Measurements from ENCODE around the gene DBT. TPM values are rescaled to one million over a fixed set of nuclear protein-coding genes. Genes with fewer than 3 reads are reported as not detected.

The DBT gene
- polyA plus RNA-seq, 1 donor from 2014 or later: 9.0 TPM

GRCh38 chr1:100151679-100152078 is 98.0 kb downstream of the DBT start:
- no peak for TF ChIP-seq RAD21 (conservative IDR thresholded peaks at IDR 0.05)
- H3K79me2 ChIP-seq (replicated peaks; ENCODE audit: insufficient read depth, low read length): no peaks in the 10 kb centered on the region
- no peak overlapping the region for H3K4me3 ChIP-seq (ENCODE audit: low read length)
- H3K36me3 ChIP-seq (ENCODE audit: insufficient read depth, low read length): no peaks in the 10 kb centered on the region
- H3K4me2 ChIP-seq (ENCODE audit: low read length): no peak overlapping the region
- no peak overlapping the region for H2AFZ ChIP-seq (ENCODE audit: low read depth, low read length)
- no peaks in the 10 kb centered on the region for H3K9me3 ChIP-seq (ENCODE audit: low read length)
- H3K9ac ChIP-seq (ENCODE audit: low read length): no peak overlapping the region
- H3F3A ChIP-seq (ENCODE audit: insufficient read depth, low read length, poor library complexity, severe bottlenecking): no peaks in the 10 kb centered on the region
- H3K9me2 ChIP-seq (ENCODE audit: insufficient read depth, low read length): no peaks in the 10 kb centered on the region
- no peaks in the 10 kb centered on the region for H4K20me1 ChIP-seq (ENCODE audit: insufficient read depth)
- no peaks in the 10 kb centered on the region for H3K27me3 ChIP-seq (ENCODE audit: insufficient read depth, low read depth, low read length)
- H3K27ac ChIP-seq (ENCODE audit: low read length): no peak overlapping the region

DNA sequence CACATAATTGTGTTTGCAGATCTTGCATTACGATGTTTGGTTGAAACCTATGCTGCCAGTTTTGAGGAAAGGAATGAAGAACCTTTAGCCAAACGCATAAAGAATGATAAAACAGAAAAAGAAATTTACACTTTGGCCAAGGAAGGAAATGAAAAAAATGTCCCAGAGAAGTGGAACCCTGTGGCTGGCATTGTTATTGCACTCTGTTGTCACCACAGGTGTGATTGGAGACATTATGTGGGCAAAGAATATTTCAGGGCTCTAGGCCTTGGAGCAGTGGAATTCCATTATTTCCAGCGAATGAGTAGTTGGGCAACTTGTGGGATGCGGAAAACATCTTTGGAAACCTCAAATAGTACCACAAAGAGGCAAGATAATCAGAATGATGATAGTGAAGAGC is 101.8 kb downstream of the DBT start:
- no peaks in the 10 kb centered on the region for H3K9me2 ChIP-seq (ENCODE audit: insufficient read depth, low read length)
- no peak overlapping the region for H3K4me2 ChIP-seq (ENCODE audit: low read length)
- no peak overlapping the region for H3K9ac ChIP-seq (ENCODE audit: low read length)
- no peak overlapping the region for H2AFZ ChIP-seq (ENCODE audit: low read depth, low read length)
- H3K27me3 ChIP-seq (ENCODE audit: insufficient read depth, low read depth, low read length): no peaks in the 10 kb centered on the region
- no peak overlapping the region for H3K4me3 ChIP-seq (ENCODE audit: low read length)
- no peak overlapping the region for H3K27ac ChIP-seq (ENCODE audit: low read length)
- peaks cover 12% of the 10 kb centered on the region for H3K36me3 ChIP-seq (ENCODE audit: insufficient read depth, low read length)
- H3K79me2 ChIP-seq (replicated peaks; ENCODE audit: insufficient read depth, low read length): no peaks in the 10 kb centered on the region
- H3F3A ChIP-seq (ENCODE audit: insufficient read depth, low read length, poor library complexity, severe bottlenecking): no peaks in the 10 kb centered on the region
- TF ChIP-seq TAF1 (IDR thresholded peaks at IDR 0.05; ENCODE audit: low read depth): no peak
- no peak for TF ChIP-seq EZH2 (IDR thresholded peaks at IDR 0.05; ENCODE audit: borderline replicate concordance, insufficient read depth, low read length, poor library complexity, severe bottlenecking)
- TF ChIP-seq POLR2AphosphoS5 (IDR thresholded peaks at IDR 0.05): no peak
- TF ChIP-seq MXI1 (conservative IDR thresholded peaks at IDR 0.05; ENCODE audit: poor library complexity, severe bottlenecking): no peak
- TF ChIP-seq, protein P1, sequence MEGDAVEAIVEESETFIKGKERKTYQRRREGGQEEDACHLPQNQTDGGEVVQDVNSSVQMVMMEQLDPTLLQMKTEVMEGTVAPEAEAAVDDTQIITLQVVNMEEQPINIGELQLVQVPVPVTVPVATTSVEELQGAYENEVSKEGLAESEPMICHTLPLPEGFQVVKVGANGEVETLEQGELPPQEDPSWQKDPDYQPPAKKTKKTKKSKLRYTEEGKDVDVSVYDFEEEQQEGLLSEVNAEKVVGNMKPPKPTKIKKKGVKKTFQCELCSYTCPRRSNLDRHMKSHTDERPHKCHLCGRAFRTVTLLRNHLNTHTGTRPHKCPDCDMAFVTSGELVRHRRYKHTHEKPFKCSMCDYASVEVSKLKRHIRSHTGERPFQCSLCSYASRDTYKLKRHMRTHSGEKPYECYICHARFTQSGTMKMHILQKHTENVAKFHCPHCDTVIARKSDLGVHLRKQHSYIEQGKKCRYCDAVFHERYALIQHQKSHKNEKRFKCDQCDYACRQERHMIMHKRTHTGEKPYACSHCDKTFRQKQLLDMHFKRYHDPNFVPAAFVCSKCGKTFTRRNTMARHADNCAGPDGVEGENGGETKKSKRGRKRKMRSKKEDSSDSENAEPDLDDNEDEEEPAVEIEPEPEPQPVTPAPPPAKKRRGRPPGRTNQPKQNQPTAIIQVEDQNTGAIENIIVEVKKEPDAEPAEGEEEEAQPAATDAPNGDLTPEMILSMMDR (IDR thresholded peaks at IDR 0.05; ENCODE audit: poor library complexity, severe bottlenecking): no peak
- TF ChIP-seq RAD21 (conservative IDR thresholded peaks at IDR 0.05): no peak
- TF ChIP-seq REST (IDR thresholded peaks at IDR 0.05; ENCODE audit: borderline replicate concordance): no peak
- no peak for TF ChIP-seq SMC3 (conservative IDR thresholded peaks at IDR 0.05; ENCODE audit: poor library complexity)
- TF ChIP-seq EP300 (conservative IDR thresholded peaks at IDR 0.05; ENCODE audit: poor library complexity, severe bottlenecking): no peak
- H3K9me3 ChIP-seq (ENCODE audit: low read length): no peaks in the 10 kb centered on the region
- H4K20me1 ChIP-seq (ENCODE audit: insufficient read depth): no peaks in the 10 kb centered on the region

DNA sequence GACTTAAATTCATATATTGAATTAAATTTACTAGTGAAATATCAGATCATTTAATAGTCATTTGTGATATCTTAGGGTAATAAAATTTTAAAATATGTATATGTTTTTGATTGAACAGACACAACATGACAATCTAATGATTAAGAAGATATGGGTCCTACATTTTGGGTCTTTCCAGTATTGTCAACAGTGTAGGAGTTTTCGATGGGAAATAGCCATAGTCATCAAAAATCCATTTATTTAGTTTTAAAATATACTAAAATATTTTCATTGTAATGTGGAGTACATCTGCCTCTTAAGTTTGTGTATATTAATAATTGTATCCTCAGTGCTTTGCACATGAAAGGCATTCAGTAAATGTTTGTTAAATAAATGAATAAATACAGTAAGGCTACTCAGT is 102.7 kb downstream of the DBT start:
- Histone ChIP-seq H3F3A (ENCODE audit: insufficient read depth, low read length, poor library complexity, severe bottlenecking) (no peaks in the 10 kb centered on the region), H3K4me2 (ENCODE audit: low read length) (no peak overlapping the region), H3K9me3 (ENCODE audit: low read length) (no peaks in the 10 kb centered on the region), H3K27me3 (ENCODE audit: insufficient read depth, low read depth, low read length) (no peaks in the 10 kb centered on the region), H3K9me2 (ENCODE audit: insufficient read depth, low read length) (no peaks in the 10 kb centered on the region), H3K4me3 (ENCODE audit: low read length) (no peak overlapping the region), H2AFZ (ENCODE audit: low read depth, low read length) (no peak overlapping the region), H4K20me1 (ENCODE audit: insufficient read depth) (no peaks in the 10 kb centered on the region), H3K36me3 (ENCODE audit: insufficient read depth, low read length) (peaks cover 12% of the 10 kb centered on the region), H3K27ac (ENCODE audit: low read length) (no peak overlapping the region), H3K79me2 (replicated peaks; ENCODE audit: insufficient read depth, low read length) (no peaks in the 10 kb centered on the region), H3K9ac (ENCODE audit: low read length) (no peak overlapping the region)
- no peak for TF ChIP-seq RAD21 (conservative IDR thresholded peaks at IDR 0.05)
- TF ChIP-seq EP300 (conservative IDR thresholded peaks at IDR 0.05; ENCODE audit: poor library complexity, severe bottlenecking): no peak
- TF ChIP-seq REST (IDR thresholded peaks at IDR 0.05; ENCODE audit: borderline replicate concordance): no peak
- no peak for TF ChIP-seq MXI1 (conservative IDR thresholded peaks at IDR 0.05; ENCODE audit: poor library complexity, severe bottlenecking)
- no peak for TF ChIP-seq TAF1 (IDR thresholded peaks at IDR 0.05; ENCODE audit: low read depth)
- TF ChIP-seq EZH2 (IDR thresholded peaks at IDR 0.05; ENCODE audit: borderline replicate concordance, insufficient read depth, low read length, poor library complexity, severe bottlenecking): no peak
- no peak for TF ChIP-seq POLR2AphosphoS5 (IDR thresholded peaks at IDR 0.05)
- TF ChIP-seq, protein P1 (IDR thresholded peaks at IDR 0.05; ENCODE audit: poor library complexity, severe bottlenecking): no peak
- no peak for TF ChIP-seq SMC3 (conservative IDR thresholded peaks at IDR 0.05; ENCODE audit: poor library complexity)
